ENCODE results near the gene BSDC1. TPM values are rescaled to one million over a fixed set of nuclear protein-coding genes. Genes with fewer than 3 reads are reported as not detected.

BSDC1 gene
- total RNA-seq, 1 donor from 2014 or later: 56.6 TPM

- Mint-ChIP-seq H3K27me3 (ENCODE audit: low read depth) (no peaks in the 10 kb centered on the region), H3K9me3 (ENCODE audit: low read depth) (no peaks in the 10 kb centered on the region), H3K4me3 (ENCODE audit: unreplicated experiment) (no peak overlapping the region), H3K27ac (ENCODE audit: unreplicated experiment) (no peak overlapping the region), H3K4me1 (ENCODE audit: low read depth) (no peaks in the 10 kb centered on the region), H3K36me3 (ENCODE audit: low read depth) (peaks cover 23% of the 10 kb centered on the region)
- no peak for DNase-seq (ENCODE audit: low spot score)
- TF ChIP-seq CTCF (IDR thresholded peaks at IDR 0.05): no peak
Observed at GRCh38 chr1:32327204-32327603, 67.0 kb downstream of the BSDC1 start.

GRCh38 chr1:32321712-32322291 is 72.4 kb downstream of the BSDC1 start:
- no peak for DNase-seq (ENCODE audit: low spot score)
- Mint-ChIP-seq H3K27ac (ENCODE audit: unreplicated experiment) (peak overlapping the region; percentile 12), H3K4me1 (ENCODE audit: low read depth) (peaks cover 8% of the 10 kb centered on the region), H3K4me3 (ENCODE audit: unreplicated experiment) (no peak overlapping the region), H3K9me3 (ENCODE audit: low read depth) (no peaks in the 10 kb centered on the region), H3K36me3 (ENCODE audit: low read depth) (peaks cover 4% of the 10 kb centered on the region), H3K27me3 (ENCODE audit: low read depth) (no peaks in the 10 kb centered on the region)
- TF ChIP-seq CTCF (IDR thresholded peaks at IDR 0.05): no peak

GRCh38 chr1:32318127-32318869 is 75.9 kb downstream of the BSDC1 start:
- H3K36me3 Mint-ChIP-seq (ENCODE audit: low read depth): peaks cover 3% of the 10 kb centered on the region
- no peaks in the 10 kb centered on the region for H3K9me3 Mint-ChIP-seq (ENCODE audit: low read depth)
- H3K4me3 Mint-ChIP-seq (ENCODE audit: unreplicated experiment): no peak overlapping the region
- no peak overlapping the region for H3K27ac Mint-ChIP-seq (ENCODE audit: unreplicated experiment)
- DNase-seq (ENCODE audit: low spot score): no peak
- H3K27me3 Mint-ChIP-seq (ENCODE audit: low read depth): no peaks in the 10 kb centered on the region
- no peak for TF ChIP-seq CTCF (IDR thresholded peaks at IDR 0.05)
- H3K4me1 Mint-ChIP-seq (ENCODE audit: low read depth): peaks cover 8% of the 10 kb centered on the region

GRCh38 chr1:32316903-32317277 is 77.4 kb downstream of the BSDC1 start:
- H3K9me3 Mint-ChIP-seq (ENCODE audit: low read depth): no peaks in the 10 kb centered on the region
- H3K27ac Mint-ChIP-seq (ENCODE audit: unreplicated experiment): no peak overlapping the region
- H3K4me1 Mint-ChIP-seq (ENCODE audit: low read depth): peaks cover 6% of the 10 kb centered on the region
- H3K27me3 Mint-ChIP-seq (ENCODE audit: low read depth): no peaks in the 10 kb centered on the region
- no peak overlapping the region for H3K4me3 Mint-ChIP-seq (ENCODE audit: unreplicated experiment)
- TF ChIP-seq CTCF (IDR thresholded peaks at IDR 0.05): no peak
- DNase-seq (ENCODE audit: low spot score): no peak
- H3K36me3 Mint-ChIP-seq (ENCODE audit: low read depth): peaks cover 3% of the 10 kb centered on the region

Other genes starting within 250 kb of the BSDC1 start
- gene TXLNA, start 214.8 kb downstream of the BSDC1 start, total RNA-seq: 78.3 to 86.7 TPM (median 84.3 TPM) in 3 replicates
- gene CCDC28B, start 193.8 kb downstream of the BSDC1 start, total RNA-seq: 29.7 to 32.9 TPM (median 30.7 TPM) in 3 replicates
- gene IQCC, start 188.8 kb downstream of the BSDC1 start, total RNA-seq: 1.5 to 3.3 TPM (median 2.0 TPM) in 3 replicates
- not detected in 3 replicates for gene DCDC2B, start 185.4 kb downstream of the BSDC1 start, total RNA-seq
- gene TMEM234, start 172.1 kb downstream of the BSDC1 start, total RNA-seq: 20.8 to 23.9 TPM (median 22.8 TPM) in 3 replicates
- gene EIF3I, start 172.0 kb downstream of the BSDC1 start, total RNA-seq: 120 to 142 TPM (median 131 TPM) in 3 replicates
- 1.4 to 3.1 TPM (median 2.9 TPM) in 3 replicates for gene FAM167B, start 147.2 kb downstream of the BSDC1 start, total RNA-seq
- not detected in 3 replicates for gene LCK, start 143.2 kb downstream of the BSDC1 start, total RNA-seq
- gene HDAC1, start 102.4 kb downstream of the BSDC1 start, total RNA-seq: 50.2 to 54.9 TPM (median 52.9 TPM) in 3 replicates
- gene MARCKSL1, start 58.2 kb downstream of the BSDC1 start, total RNA-seq: 58.8 to 104 TPM (median 103 TPM) in 3 replicates
- 3.6 to 4.5 TPM (median 4.4 TPM) in 3 replicates for gene FAM229A, start 32.0 kb downstream of the BSDC1 start, total RNA-seq
- 0.90 to 2.0 TPM (median 1.7 TPM) in 3 replicates for gene TSSK3, start 31.9 kb downstream of the BSDC1 start, total RNA-seq
- 0.30 to 0.53 TPM (median 0.33 TPM) in 3 replicates for gene ZBTB8B, start 70.6 kb upstream of the BSDC1 start, total RNA-seq
- 11.8 to 13.2 TPM (median 12.7 TPM) in 3 replicates for gene ZBTB8A, start 145.0 kb upstream of the BSDC1 start, total RNA-seq